ENCODE measurements around the gene CCDC88C.

- TF ChIP-seq, protein P1, sequence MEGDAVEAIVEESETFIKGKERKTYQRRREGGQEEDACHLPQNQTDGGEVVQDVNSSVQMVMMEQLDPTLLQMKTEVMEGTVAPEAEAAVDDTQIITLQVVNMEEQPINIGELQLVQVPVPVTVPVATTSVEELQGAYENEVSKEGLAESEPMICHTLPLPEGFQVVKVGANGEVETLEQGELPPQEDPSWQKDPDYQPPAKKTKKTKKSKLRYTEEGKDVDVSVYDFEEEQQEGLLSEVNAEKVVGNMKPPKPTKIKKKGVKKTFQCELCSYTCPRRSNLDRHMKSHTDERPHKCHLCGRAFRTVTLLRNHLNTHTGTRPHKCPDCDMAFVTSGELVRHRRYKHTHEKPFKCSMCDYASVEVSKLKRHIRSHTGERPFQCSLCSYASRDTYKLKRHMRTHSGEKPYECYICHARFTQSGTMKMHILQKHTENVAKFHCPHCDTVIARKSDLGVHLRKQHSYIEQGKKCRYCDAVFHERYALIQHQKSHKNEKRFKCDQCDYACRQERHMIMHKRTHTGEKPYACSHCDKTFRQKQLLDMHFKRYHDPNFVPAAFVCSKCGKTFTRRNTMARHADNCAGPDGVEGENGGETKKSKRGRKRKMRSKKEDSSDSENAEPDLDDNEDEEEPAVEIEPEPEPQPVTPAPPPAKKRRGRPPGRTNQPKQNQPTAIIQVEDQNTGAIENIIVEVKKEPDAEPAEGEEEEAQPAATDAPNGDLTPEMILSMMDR (conservative IDR thresholded peaks at IDR 0.05; ENCODE audit: low read length): no peak
- no peak for TF ChIP-seq EZH2phosphoT487 (IDR thresholded peaks at IDR 0.05; ENCODE audit: borderline replicate concordance, low read depth, low read length)
Observed at GRCh38 chr14:91258011-91258618, 159.5 kb downstream of the CCDC88C start.

All from OCI-LY7 (cell line).